Tongue (tissue), 2 donors: ENCODE data around the gene VAMP1. TPM values are rescaled to one million over a fixed set of nuclear protein-coding genes. Genes with fewer than 3 reads are reported as not detected.
A peak's percentile ranks its signal among the peaks of the same experiment; 100 is the strongest.
"Not testable (repeated sequence)": the region's sequence is repeated elsewhere in the genome, so short reads cannot be mapped to it uniquely, and the experiment has no call there.

Source experiments
- DNase-seq: peaks from one replicate; pipeline ENCODE4 v3.0.0-alpha.2; 2015
- total RNA-seq: library from RNA; depleted of rRNA; stranded (reverse); fragments of >200 nt; gene quantifications from one replicate; pipeline ENCODE4 v1.2.3, GENCODE V29; 2014

The VAMP1 gene
- total RNA-seq, 1 donor from 2014 or later = 2.5 TPM

DNA sequence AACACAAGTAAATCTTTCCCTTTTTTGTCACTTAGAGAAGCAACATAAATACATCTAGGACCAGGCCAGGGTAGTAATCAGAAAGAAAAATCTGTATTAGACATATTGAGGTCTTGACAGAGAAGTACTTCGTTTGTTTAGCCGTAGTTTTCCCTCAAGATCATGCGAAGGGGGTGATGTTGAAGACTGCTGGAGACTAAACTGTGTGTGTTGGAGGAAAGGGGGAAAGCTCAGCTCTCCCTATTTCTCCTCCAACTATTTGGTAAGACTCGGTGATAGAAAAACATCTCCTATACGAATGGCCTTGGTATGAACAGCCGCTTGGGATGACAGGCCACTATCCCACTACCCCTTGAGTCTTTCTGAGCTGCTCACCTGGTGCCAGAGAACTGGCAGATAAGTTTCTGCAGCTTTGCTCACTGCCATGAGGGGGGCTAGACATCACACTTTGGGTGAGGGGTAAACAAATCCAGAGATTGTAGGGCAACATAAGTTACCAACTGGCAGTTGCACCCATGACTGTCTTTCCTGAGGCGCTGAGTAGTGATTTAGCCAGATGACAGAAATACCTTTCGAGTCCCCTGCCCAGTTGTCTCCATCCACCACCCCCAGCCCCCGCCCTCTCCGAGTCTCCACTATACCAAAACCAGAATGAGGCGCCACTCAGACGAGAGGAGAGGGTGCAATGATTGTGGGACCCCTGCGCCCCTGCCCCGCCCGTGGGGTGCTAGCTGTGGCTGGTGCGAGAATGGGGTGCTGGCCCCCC, 685 bp downstream of the VAMP1 start:
- DNase-seq = no peak

DNA sequence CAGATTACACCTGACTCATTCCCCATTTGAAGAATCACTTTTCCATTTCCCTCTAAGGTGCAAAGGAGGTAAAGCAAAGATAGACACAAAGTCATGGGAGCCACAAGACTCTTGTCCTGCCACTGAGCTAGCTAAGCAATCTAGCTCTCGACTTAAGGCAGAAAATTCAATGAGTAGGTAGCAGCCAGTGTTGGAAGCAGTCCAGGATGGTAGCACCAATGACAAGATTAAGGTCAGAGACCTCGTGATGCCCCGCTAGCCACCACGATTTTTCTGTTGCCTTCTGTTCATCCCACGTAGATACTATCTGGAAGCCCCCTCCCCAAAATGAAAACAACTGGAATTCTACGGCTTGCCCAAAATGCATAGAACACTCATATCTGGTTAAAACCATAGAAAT, 1.4 kb downstream of the VAMP1 start:
- DNase-seq = no peak

DNA sequence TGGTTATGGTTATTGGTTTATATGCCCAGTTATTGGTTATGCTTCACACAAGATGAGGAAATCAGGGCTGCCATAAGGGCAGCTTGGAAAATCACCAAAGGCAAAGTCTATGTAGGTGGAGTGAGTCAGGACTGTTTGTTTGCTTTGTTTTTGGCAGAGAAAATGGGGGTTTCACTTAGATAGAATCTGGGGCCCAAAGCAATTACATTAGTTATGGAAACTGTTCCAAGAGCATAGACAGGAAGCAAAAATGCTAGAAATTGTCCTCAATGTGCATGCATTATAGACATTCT, 2.2 kb downstream of the VAMP1 start:
- no peak for DNase-seq

DNA sequence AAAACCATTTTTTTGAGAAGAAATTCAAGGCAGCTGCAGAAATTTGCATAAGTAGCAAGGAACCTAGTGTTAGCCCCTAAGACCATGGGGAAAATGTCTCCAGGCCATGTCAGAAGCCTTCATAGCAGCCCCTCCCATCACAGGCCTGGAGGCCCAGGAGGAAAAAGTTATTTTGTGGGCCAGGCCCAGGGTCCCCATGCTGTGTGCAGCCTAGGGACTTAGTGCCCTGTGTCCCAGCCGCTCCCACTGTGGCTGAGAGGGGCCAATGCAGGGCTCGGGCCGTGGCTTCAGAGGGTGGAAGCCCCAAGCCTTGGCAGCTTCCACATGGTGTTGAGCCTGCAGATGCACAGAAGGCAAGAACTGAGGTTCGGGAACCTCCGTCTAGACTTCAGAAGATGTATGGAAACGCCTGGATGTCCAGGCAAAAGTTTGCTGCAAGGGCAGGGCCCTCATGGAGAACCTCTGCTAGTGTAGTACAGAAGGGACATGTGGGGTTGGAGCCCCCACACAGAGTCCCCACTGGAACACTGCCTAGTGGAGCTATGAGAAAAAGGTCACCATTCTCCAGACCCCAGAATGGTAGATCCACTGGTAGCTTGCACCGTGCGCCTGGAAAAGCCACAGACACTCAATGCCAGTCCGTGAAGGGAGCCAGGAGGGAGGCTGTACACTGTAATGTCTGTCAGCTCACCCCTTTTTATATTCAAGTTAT, 2.8 kb downstream of the VAMP1 start:
- not testable (repeated sequence) for DNase-seq

DNA sequence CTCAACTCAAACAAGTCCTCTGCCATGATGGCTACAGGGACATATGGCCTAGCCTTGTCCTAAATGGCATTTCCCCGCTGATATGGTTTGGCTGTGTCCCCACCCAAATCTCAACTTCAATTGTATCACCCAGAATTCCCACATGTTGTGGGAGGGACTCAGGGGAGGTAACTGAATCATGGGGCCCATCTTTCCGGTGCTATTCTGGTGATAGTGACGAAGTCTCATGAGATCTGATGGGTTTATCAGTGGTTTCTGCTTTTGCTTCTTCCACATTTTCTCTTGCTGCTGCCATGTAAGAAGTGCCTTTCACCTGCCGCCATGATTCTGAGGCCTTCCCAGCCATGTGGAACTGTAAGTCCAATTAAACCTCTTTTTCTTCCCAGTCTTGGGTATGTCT, 3.7 kb downstream of the VAMP1 start:
- not testable (repeated sequence) for DNase-seq

DNA sequence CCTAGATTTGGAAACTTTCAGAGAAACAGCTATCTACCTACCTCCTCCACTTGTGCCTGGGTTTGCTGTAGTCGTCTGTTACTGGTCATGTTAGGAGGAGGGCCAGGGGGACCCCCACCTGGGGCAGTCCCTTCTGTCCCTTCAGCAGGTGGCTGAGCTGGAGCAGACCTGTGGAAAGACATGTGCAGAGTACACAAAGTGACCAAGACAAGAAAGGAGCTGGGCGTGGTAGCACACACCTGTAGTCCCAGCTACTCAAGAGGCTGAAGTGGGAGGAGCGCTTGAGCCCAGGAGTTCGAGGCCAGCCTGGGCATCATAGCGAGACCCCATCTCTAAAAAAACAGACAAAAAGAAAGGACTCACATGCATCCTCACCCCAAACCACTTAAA, 4.3 kb downstream of the VAMP1 start:
- DNase-seq = no peak

DNA sequence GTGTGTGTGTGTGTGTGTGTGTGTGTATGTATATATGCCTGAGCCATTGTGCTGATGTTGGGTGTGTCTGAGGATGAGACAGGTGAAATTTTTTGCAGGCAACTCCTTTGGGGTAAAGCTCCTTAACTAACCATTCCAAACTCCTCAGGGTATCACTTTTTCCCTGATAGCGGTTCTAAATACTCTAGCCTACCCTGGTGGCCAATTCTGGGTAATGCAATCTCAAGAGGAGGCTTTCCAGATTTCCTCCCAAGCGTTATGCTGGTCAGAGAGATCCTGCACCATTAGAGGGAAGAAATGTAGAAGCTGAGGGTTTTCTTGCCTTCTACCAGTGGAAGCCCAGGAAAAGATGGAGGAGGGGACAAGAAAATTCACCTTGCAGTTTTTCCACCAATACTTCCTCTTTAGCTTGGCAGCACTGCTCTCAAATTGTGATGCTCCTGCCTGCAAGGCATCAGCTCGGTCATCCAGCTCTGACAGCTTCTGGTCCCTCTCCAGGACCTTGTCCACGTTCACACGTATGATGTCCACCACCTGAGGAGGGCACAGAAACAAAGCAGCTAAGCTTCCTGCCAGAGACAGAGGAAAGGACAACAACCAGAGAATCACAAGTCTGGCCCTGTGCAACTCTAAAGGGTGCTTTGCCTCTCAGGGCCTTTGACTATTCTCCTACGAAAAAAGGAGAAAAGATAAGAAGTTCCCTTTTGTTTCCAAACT, 4.9 kb downstream of the VAMP1 start:
- DNase-seq = peak; percentile 86

DNA sequence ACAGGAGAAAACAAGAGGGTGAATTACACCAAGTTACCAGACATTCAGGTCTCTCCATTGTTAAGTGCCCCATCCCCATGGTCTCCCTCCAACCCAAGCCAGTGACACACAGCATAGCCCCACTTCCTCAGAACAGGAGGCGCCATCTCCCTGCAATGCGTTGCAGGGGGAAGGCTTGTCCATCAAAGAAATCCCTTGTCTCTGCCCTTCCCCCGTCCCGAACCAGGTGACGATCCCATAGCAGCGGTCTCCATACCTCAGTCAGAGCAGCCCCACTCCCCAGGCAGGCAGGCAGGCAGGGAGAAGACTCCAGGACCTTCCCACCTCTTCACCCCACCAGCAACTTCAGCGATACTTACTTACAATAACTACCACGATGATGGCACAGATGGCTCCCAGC, 5.9 kb downstream of the VAMP1 start:
- no peak for DNase-seq

DNA sequence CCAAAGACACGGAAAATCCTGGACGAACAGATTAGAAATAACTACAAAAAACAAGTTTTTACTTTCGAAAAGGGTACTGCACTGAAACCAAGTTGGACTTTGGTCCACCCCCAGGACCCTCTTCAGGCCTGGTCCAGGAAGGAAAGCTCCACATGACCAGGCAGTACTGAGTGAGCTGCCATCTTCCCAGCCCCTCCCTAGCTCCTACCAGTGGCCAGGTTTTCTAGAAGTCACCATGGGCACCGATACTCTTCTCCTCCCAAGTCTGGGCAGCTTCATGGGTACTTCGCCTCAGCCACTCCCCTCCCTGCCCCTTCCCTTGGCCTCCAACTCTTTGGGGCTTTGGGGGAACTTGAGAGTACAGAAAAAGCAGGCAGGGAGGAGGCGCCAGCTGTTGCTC, 6.6 kb downstream of the VAMP1 start:
- DNase-seq = peak; percentile 42

DNA sequence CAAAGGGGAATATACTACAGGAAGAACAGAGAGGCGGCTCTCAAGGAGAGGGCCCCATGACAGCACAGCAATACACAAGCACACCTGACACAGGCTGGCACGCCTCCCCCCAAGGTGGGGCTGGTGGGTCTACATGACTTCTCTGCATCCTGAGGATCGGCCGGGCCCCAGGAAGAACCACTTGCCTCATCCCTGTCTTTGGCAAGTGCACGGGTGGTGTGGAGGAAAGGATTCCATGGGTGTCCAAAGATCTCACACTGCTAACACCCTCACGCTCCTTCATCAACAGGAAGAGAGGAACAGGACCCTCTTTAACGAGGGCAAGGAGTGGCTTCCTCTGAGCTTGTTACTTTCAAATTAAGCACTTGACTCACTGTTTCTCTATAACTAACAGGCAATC, 7.3 kb downstream of the VAMP1 start:
- no peak for DNase-seq

DNA sequence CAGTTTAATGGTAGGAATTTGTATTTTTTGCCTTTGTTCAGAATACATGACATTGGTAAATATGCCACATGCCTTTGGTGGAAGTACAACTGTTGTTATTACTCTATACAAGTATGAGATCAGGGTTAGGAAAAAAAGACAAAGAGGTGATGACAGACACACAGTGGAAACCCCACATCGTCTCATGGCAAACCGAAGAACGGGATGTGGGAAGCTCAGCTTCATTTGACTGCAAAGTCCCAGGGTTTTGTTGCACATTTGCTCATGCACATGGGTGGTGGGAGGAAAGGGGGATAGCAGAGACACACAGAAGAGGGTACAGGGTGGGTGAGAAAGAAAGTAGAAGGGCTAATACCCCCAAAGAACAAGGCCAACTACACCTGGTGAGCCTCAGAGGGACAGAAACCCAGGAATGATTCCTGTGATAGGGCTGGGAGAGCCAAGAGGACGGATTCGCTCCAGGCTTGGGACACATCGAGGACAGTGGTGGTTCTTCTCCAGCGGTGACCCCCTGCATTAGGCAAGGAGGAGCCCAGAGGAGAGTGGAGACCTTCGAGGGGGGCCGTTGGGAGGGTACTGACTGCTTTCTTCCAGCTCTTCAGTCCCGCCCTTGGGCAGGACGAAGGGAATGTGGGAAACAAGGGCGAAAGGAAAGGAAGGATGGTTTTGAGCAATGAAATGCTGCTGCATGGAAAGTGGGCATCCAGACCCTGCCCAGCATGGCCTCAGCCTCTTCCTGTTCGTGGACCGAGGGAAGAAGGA, 8.1 kb downstream of the VAMP1 start:
- no peak for DNase-seq

DNA sequence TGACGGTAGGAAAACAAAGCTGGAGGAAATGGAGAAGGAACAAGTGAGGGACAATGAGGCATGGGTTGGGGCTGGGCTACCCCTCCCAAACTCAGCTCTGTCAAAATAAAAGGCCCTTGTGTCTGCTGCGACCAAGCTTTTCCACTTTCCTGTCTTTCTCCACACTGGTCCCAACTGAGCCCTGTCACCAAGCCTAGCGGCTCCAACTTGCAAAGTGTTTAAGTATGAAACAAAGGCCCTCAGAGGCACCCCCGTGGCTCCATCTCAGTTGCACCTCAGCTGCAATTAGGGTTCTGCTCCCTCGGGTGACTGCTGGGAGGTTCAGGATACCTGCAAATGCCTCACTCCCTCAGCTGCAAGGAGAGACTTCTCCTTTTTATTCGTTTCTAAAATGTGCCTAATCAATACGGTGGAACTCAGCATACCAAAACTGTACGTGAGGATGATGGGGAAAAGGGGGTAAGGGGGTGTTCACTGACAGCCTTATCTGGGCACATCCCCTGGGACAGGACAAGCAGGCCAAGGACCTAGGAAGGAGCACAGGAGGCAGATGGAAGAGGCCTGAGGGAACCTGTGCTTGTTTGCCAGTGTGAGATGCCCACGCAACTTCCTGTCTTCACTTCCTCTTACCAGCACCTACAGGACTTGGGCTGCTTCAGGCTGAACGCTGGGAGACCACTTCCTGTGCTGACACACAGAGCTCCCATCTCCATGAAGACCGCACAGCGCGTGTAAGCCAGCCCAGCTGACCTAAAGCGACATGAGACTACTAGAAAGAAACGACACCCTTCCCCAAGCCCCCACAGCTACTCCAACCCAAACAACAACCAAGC, 8.9 kb downstream of the VAMP1 start:
- DNase-seq = peak; percentile 22

DNA sequence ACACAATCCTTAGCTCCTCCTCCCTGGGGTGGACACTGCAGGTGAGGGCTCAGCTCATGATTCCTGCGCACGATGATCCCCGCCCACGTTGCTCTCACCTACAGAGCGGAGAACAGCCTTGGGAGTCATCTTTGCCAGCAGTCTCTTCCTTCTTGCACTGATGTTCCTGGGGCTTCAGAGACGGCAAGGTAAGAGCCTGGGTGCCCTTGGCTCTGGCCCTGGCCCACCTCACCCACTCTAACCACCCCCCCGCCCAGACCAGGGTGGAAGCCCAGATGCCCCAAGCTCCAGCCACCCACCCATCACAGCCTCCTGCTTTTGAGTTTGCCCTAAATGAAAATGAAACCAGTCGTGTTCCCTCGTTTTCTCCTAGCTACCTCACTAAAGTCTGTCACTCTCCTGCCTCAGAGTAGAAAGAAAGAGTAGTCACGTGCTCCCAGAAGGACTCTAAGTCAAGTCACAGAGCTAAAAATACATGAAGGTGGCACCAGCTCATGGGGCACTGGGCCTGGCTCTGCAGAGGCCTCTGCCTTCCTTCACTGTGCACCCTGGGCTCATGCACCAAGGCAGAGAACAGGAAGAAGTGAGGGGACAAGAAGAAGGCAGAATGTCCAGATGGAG, 9.6 kb downstream of the VAMP1 start:
- no peak for DNase-seq

DNA sequence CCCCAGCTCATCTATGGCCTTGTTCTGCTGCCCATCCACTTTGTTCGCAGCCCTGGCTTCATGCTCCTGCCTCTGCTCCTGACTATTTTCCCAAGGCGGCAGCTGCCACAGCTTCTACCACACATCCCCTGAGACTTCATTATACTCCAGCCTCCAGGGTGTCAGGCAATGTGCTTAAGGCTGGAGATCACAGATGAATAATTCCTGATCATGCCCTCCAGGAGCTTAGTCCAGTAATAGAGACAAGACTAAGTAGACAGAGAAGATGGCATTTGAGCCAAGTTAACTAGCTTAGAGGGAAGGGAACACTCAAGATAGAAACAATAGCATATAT, 11.5 kb downstream of the VAMP1 start:
- no peak for DNase-seq

DNA sequence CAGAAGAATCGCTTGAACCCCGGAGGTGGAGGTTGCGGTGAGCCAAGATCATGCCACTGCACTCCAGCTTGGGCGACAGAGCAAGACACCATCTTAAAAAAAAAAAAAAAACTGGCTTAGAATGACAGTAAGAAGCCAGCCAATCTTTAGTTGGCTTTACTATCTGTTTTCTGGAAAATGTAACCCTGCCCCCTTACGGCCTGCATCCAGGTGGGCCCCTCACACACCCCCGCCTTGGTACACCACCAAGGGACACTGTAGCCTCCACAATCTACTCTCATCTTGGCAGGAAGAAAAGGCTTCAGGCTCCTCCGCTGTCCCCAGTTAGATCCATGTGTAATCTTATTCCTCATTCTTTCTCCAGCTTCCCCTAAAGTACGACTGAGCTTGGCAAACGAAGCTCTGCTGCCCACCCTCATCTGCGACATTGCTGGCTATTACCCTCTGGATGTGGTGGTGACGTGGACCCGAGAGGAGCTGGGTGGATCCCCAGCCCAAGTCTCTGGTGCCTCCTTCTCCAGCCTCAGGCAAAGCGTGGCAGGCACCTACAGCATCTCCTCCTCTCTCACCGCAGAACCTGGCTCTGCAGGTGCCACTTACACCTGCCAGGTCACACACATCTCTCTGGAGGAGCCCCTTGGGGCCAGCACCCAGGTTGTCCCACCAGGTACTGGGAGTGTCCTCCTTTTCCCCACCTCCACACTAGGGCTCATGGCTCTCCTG, 12.0 kb downstream of the VAMP1 start:
- no peak for DNase-seq

DNA sequence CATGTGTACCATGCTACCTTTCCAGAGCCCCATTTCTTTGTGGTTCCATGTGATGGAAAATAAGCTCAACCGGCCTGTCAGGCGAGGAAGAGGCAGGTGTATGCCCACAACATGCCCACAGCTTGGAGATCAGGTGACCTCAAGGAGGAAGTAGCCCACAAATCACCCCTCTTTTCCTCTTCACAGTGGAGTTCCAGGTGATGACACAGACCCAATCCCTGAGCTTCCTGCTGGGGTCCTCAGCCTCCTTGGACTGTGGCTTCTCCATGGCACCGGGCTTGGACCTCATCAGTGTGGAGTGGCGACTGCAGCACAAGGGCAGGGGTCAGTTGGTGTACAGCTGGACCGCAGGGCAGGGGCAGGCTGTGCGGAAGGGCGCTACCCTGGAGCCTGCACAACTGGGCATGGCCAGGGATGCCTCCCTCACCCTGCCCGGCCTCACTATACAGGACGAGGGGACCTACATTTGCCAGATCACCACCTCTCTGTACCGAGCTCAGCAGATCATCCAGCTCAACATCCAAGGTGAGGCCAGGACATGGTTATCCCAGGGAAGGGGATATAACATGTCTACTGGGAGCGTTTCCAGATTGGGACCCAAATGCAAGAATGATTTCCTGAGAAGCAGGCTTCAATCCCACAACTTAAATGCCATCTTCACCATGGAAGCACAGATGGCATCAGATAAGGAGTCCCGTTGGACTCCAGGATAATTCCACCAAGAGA, 13.1 kb downstream of the VAMP1 start:
- no peak for DNase-seq

DNA sequence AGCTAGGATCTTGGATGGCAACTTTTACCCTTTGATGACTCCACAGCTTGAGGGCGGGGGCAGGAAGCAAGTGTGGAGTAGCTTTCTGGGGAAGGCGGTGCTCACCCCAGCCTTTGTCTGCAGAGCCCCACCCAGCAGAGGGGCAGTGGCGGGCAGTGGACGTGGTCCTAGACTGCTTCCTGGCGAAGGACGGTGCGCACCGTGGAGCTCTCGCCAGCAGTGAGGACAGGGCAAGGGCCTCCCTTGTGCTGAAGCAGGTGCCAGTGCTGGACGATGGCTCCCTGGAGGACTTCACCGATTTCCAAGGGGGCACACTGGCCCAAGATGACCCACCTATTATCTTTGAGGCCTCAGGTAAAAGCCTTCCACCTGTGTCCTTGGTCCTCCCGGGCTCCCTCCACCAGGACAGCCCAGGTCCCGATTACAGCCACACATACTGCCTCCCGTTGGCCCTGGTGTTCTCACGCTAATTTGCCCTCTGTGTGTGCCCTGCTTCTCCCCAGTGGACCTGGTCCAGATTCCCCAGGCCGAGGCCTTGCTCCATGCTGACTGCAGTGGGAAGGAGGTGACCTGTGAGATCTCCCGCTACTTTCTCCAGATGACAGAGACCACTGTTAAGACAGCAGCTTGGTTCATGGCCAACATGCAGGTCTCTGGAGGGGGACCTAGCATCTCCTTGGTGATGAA, 17.4 kb downstream of the VAMP1 start:
- no peak for DNase-seq

DNA sequence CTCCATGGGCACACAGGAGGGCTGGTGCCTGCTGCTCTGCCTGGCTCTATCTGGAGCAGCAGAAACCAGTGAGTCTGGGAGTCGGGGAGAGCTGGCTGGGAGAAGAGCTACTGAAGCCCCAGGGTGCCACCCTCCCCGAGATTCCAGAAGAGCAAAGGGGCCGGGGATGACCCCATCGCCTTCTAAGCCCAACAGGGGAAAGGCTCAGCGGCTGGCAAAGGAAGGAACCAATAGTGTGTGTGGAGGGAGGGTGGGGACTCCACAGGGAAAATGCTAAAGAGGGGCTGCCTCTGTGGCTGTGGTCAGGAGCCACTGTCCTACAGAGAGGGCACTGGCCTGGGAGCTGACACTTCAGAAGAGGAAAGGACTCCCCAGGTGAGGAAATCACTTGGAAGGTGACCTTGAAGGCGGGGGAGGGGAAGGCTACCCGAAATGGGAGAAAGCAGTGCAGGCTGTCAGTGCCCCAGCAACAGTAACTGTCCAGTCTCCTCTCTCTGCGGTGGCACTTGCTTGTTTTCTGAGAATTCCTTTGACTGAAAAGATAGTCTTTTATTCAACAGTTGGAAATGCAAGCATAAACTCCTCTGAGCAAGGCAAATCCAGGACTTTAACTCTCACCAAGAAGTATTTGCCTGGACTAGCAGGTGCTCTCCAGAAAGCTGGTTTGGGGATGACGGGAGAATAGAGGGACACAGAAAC, 18.1 kb downstream of the VAMP1 start:
- DNase-seq = no peak
